Measurements from ENCODE around the gene FAM131C.

GRCh38 chr1:16070640-16071355, 2.7 kb downstream of the FAM131C start:
- TF ChIP-seq CTCF (IDR thresholded peaks at IDR 0.05), result no peak
- TF ChIP-seq POLR2AphosphoS5 (IDR thresholded peaks at IDR 0.05; ENCODE audit: low read depth, low read length), result no peak
- no peak for TF ChIP-seq REST (IDR thresholded peaks at IDR 0.05; ENCODE audit: insufficient read depth in 1 of 2, low read depth in 2 of 2, low read length in 1 of 2)

Data from Panc1 (cell line).